HEK293 (cell line): ENCODE data around the gene FEZ2.

Source experiments
- CTCF ChIP-seq: fragments of 450-650 bp; formaldehyde crosslinking; IDR thresholded peaks from 2 replicates; pipeline ENCODE4 v1.5.1; 2016; ENCODE audit warnings: missing biosample characterization, missing genetic modification characterization
- ZNF274 ChIP-seq, 2 experiments: fragments of 200-500 bp in 1 of 2; fragments of 450-650 bp in 1 of 2; sonication (Bioruptor generic) in 1 of 2; formaldehyde crosslinking in 1 of 2; IDR thresholded peaks; 2 replicates each; pipeline versions ENCODE4 v1.5.1 to v1.6.1; 2014 to 2016; ENCODE audit warnings: borderline replicate concordance in 1 of 2, inconsistent platforms in 1 of 2, low read length in 1 of 2, missing biosample characterization in 1 of 2, missing genetic modification characterization in 1 of 2
- ZNF404 ChIP-seq: fragments of 450-650 bp; formaldehyde crosslinking; IDR thresholded peaks from 2 replicates; pipeline ENCODE4 v1.5.1; 2017; ENCODE audit warnings: missing biosample characterization, missing genetic modification characterization
- ZSCAN18 ChIP-seq: fragments of 450-650 bp; formaldehyde crosslinking; IDR thresholded peaks from 2 replicates; pipeline ENCODE4 v1.5.1; 2016; ENCODE audit warnings: missing biosample characterization, missing genetic modification characterization
- TF ChIP-seq, protein P1 (sequence below): fragments of 450-650 bp; formaldehyde crosslinking; IDR thresholded peaks from 2 replicates; pipeline ENCODE4 v1.5.1; 2016; ENCODE audit warnings: missing biosample characterization, missing genetic modification characterization
- TF ChIP-seq, protein P2 (sequence below): IDR thresholded peaks from 2 replicates; pipeline ENCODE4 v1.6.1; 2011; ENCODE audit warnings: mild to moderate bottlenecking, low read depth, low read length, borderline replicate concordance

GRCh38 chr2:36572054-36572718 lies 25.8 kb downstream of the FEZ2 start:
- TF ChIP-seq CTCF (tag by site-specific recombination) (no peak), ZSCAN18 (no peak), ZNF274 (IDR thresholded peaks at IDR 0.05; ENCODE audit: low read length) (no peak), ZNF274 (tag by site-specific recombination; IDR thresholded peaks at IDR 0.05; ENCODE audit: borderline replicate concordance) (no peak), ZNF404 (tag by site-specific recombination) (no peak)
- TF ChIP-seq, protein P1, sequence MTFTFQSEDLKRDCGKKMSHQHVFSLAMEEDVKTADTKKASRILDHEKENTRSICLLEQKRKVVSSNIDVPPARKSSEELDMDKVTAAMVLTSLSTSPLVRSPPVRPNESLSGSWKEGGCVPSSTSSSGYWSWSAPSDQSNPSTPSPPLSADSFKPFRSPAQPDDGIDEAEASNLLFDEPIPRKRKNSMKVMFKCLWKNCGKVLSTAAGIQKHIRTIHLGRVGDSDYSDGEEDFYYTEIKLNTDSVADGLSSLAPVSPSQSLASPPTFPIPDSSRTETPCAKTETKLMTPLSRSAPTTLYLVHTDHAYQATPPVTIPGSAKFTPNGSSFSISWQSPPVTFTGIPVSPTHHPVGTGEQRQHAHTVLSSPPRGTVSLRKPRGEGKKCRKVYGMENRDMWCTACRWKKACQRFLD (tag by site-specific recombination), result no peak
- TF ChIP-seq, protein P2, sequence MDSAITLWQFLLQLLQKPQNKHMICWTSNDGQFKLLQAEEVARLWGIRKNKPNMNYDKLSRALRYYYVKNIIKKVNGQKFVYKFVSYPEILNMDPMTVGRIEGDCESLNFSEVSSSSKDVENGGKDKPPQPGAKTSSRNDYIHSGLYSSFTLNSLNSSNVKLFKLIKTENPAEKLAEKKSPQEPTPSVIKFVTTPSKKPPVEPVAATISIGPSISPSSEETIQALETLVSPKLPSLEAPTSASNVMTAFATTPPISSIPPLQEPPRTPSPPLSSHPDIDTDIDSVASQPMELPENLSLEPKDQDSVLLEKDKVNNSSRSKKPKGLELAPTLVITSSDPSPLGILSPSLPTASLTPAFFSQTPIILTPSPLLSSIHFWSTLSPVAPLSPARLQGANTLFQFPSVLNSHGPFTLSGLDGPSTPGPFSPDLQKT, result no peak
